Trophoblast cell (in vitro differentiated cells and primary cell): ENCODE results near the gene IL9.

Experiments used
- DNase-seq, 2 donors: peaks; one replicate each; pipeline ENCODE4 v3.0.0-alpha.2; 2016
- H2AFZ ChIP-seq: 2 replicates; pipeline ENCODE4 v1.6.1; 2013; ENCODE audit warnings: low read length, moderate library complexity, mild to moderate bottlenecking; ENCODE audit not compliant: insufficient read depth, poor library complexity
- H2AK5ac ChIP-seq: 2 replicates; pipeline ENCODE4 v1.6.1; 2013; ENCODE audit warnings: mild to moderate bottlenecking, low read length
- H2BK120ac ChIP-seq: 2 replicates; pipeline ENCODE4 v1.6.1; 2013; ENCODE audit warnings: low read length, mild to moderate bottlenecking, moderate library complexity; ENCODE audit not compliant: insufficient read depth, poor library complexity
- H2BK12ac ChIP-seq: 2 replicates; pipeline ENCODE4 v1.6.1; 2013; ENCODE audit warnings: mild to moderate bottlenecking, low read length, moderate library complexity
- H2BK5ac ChIP-seq: 2 replicates; pipeline ENCODE4 v1.6.1; 2013; ENCODE audit warnings: low read length, low read depth, moderate library complexity, mild to moderate bottlenecking; ENCODE audit not compliant: poor library complexity
- H3K14ac ChIP-seq: 2 replicates; pipeline ENCODE4 v1.6.1; 2013; ENCODE audit warnings: mild to moderate bottlenecking, low read length
- H3K18ac ChIP-seq: 2 replicates; pipeline ENCODE4 v1.6.1; 2013; ENCODE audit warnings: mild to moderate bottlenecking, low read length
- H3K23ac ChIP-seq: 2 replicates; pipeline ENCODE4 v1.6.1; 2013; ENCODE audit warnings: low read length
- H3K27ac ChIP-seq: 2 replicates; pipeline ENCODE4 v1.5.1; 2013; ENCODE audit warnings: low read depth, mild to moderate bottlenecking, inconsistent platforms, low read length, moderate library complexity
- H3K27me3 ChIP-seq: 2 replicates; pipeline ENCODE4 v1.6.1; 2013; ENCODE audit warnings: inconsistent platforms, mild to moderate bottlenecking, low read length, moderate library complexity; ENCODE audit not compliant: insufficient read depth
- H3K36me3 ChIP-seq, 2 experiments: 1 replicate in 1 of 2; 2 replicates in 1 of 2; pipeline ENCODE4 v1.6.1; 2013; ENCODE audit warnings: low read length in 2 of 2, mild to moderate bottlenecking in 2 of 2, moderate library complexity in 1 of 2; ENCODE audit not compliant: insufficient read depth in 2 of 2, control insufficient read depth in 1 of 2
- H3K4ac ChIP-seq: 2 replicates; pipeline ENCODE4 v1.6.1; 2013; ENCODE audit warnings: low read depth, mild to moderate bottlenecking, low read length, moderate library complexity
- H3K4me1 ChIP-seq, 2 experiments: 1 replicate in 1 of 2; 2 replicates in 1 of 2; pipeline ENCODE4 v1.6.1; 2013; ENCODE audit warnings: low read length in 2 of 2, mild to moderate bottlenecking in 2 of 2, moderate library complexity in 1 of 2; ENCODE audit not compliant: insufficient read depth in 2 of 2, control insufficient read depth in 1 of 2
- H3K4me2 ChIP-seq: 2 replicates; pipeline ENCODE4 v1.6.1; 2013; ENCODE audit warnings: inconsistent platforms, mild to moderate bottlenecking, low read length, moderate library complexity
- H3K4me3 ChIP-seq: 2 replicates; pipeline ENCODE4 v1.5.1; 2013; ENCODE audit warnings: mild to moderate bottlenecking, low read depth, low read length, inconsistent platforms
- H3K79me1 ChIP-seq: one replicate; pipeline ENCODE4 v1.6.1; 2013; ENCODE audit warnings: low read length
- H3K79me2 ChIP-seq: 2 replicates; pipeline ENCODE4 v1.6.1; 2013; ENCODE audit warnings: low read length, mild to moderate bottlenecking; ENCODE audit not compliant: control insufficient read depth, insufficient read depth, poor library complexity
- H3K9ac ChIP-seq: 2 replicates; pipeline ENCODE4 v1.6.1; 2013; ENCODE audit warnings: mild to moderate bottlenecking, low read length
- H3K9me3 ChIP-seq: 2 replicates; pipeline ENCODE4 v1.6.1; 2013; ENCODE audit warnings: low read depth, mild to moderate bottlenecking, control low read depth, inconsistent platforms, low read length; ENCODE audit not compliant: insufficient read depth
- H4K12ac ChIP-seq: 2 replicates; pipeline ENCODE4 v1.6.1; 2013; ENCODE audit warnings: low read depth, mild to moderate bottlenecking, low read length, moderate library complexity
- H4K8ac ChIP-seq: 2 replicates; pipeline ENCODE4 v1.6.1; 2013; ENCODE audit warnings: low read depth, mild to moderate bottlenecking, low read length, moderate library complexity
- H4K91ac ChIP-seq: one replicate; pipeline ENCODE4 v1.6.1; 2013; ENCODE audit warnings: low read depth, mild to moderate bottlenecking, low read length, moderate library complexity
- WGBS: extraction: QIAGEN DNeasy Blood & Tissue Kit; methylation state at CpG from one replicate; pipeline ENCODE4 v1.1.7; 2013; ENCODE audit warnings: missing lambda C conversion rate; ENCODE audit not compliant: insufficient read length, insufficient coverage; ENCODE audit errors: extremely low coverage; 5-methylcytosine and 5-hydroxymethylcytosine counted together

Gene IL9

GRCh38 chr5:135891791-135892190 is 3.9 kb downstream of the IL9 start:
- Histone ChIP-seq H3K79me1 (no peaks in the 10 kb centered on the region), H2BK120ac (no peak overlapping the region), H3K14ac (no peak overlapping the region), H3K9me3 (peaks cover 2% of the 10 kb centered on the region), H3K23ac (no peak overlapping the region), H3K18ac (no peak overlapping the region), H3K4me1 (peaks cover 0 to 3% of the 10 kb centered on the region in 2 experiments), H3K4ac (no peak overlapping the region), H3K4me2 (no peak overlapping the region), H4K91ac (no peak overlapping the region), H3K27ac (no peak overlapping the region), H4K8ac (no peak overlapping the region), H3K36me3 (no peaks in the 10 kb centered on the region), H3K9ac (no peak overlapping the region), H2BK12ac (no peak overlapping the region), H2AK5ac (no peak overlapping the region), H2BK5ac (no peak overlapping the region), H3K27me3 (no peaks in the 10 kb centered on the region), H4K12ac (no peak overlapping the region), H3K79me2 (no peaks in the 10 kb centered on the region), H3K4me3 (no peak overlapping the region), H2AFZ (no peak overlapping the region)
- DNase-seq = no peak

DNA sequence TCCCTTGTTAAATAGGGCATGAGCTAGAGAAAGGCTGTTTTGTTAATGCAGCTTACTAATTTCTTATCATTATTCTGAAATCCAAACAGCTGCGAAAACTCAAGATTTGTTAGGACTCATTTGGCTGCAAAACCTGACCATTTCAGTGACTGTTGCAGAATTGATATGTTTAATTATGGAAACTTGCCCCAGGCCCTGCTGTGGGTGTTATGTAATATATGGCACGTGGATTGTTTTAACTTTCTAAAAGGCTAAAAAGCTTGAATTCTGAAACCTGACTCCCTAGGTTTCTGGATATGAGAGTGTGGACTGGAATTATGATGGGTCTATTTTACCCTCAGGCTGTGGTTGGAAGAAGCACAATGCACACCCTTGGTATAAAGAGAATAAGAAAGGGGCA is 4.4 kb downstream of the IL9 start:
- Histone ChIP-seq H3K4ac (no peak overlapping the region), H3K9ac (no peak overlapping the region), H3K18ac (no peak overlapping the region), H3K4me3 (no peak overlapping the region), H4K12ac (no peak overlapping the region), H3K27me3 (no peaks in the 10 kb centered on the region), H3K79me2 (no peaks in the 10 kb centered on the region), H3K14ac (no peak overlapping the region), H3K9me3 (peaks cover 2% of the 10 kb centered on the region), H2BK12ac (no peak overlapping the region), H2BK120ac (no peak overlapping the region), H2AFZ (no peak overlapping the region), H4K91ac (no peak overlapping the region), H3K4me1 (peaks cover 0 to 3% of the 10 kb centered on the region in 2 experiments), H2BK5ac (no peak overlapping the region), H3K79me1 (no peaks in the 10 kb centered on the region), H3K4me2 (no peak overlapping the region), H2AK5ac (no peak overlapping the region), H3K36me3 (no peaks in the 10 kb centered on the region), H3K23ac (no peak overlapping the region), H4K8ac (no peak overlapping the region), H3K27ac (no peak overlapping the region)
- peak in 1 of 2 donors; percentile 5 for DNase-seq
- WGBS = no CpG with 5 or more reads among the region's 2 CpGs

DNA sequence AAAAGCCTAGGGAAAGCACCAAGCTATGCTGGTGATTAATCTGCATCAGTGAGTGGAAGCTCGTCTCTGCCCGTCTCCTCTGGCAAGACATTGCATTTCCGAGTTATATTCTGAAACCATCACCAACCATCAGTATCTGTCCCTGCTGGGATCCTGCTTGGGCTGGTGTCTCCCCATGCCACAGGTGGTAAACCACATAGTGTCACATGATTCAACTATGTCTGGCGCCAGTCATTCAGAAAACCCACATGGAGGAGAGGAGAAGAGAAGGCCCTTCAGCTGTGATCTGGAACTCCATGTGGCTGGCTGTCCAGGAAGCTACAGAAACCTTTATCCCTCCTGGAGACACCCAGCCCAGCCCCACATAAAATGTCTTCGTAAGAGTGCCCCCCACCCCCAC is 4.8 kb downstream of the IL9 start:
- Histone ChIP-seq H3K9me3 (peaks cover 2% of the 10 kb centered on the region), H3K79me2 (no peaks in the 10 kb centered on the region), H3K14ac (no peak overlapping the region), H3K36me3 (no peaks in the 10 kb centered on the region), H2BK12ac (no peak overlapping the region), H3K79me1 (no peaks in the 10 kb centered on the region), H4K12ac (no peak overlapping the region), H3K23ac (no peak overlapping the region), H3K27ac (no peak overlapping the region), H2BK120ac (no peak overlapping the region), H3K4me2 (no peak overlapping the region), H2AK5ac (no peak overlapping the region), H3K4ac (no peak overlapping the region), H3K27me3 (no peaks in the 10 kb centered on the region), H2AFZ (no peak overlapping the region), H4K8ac (no peak overlapping the region), H3K9ac (no peak overlapping the region), H3K4me3 (no peak overlapping the region), H2BK5ac (no peak overlapping the region), H4K91ac (no peak overlapping the region), H3K4me1 (peaks cover 0 to 3% of the 10 kb centered on the region in 2 experiments), H3K18ac (no peak overlapping the region)
- WGBS = no CpG with 5 or more reads among the region's 5 CpGs
- DNase-seq = no peak

GRCh38 chr5:135890296-135890695 is 5.3 kb downstream of the IL9 start:
- Histone ChIP-seq H3K18ac (no peak overlapping the region), H4K8ac (no peak overlapping the region), H2BK120ac (no peak overlapping the region), H3K36me3 (no peaks in the 10 kb centered on the region), H3K14ac (no peak overlapping the region), H3K23ac (no peak overlapping the region), H3K9ac (no peak overlapping the region), H2AK5ac (no peak overlapping the region), H2AFZ (no peak overlapping the region), H3K4me2 (no peak overlapping the region), H2BK5ac (no peak overlapping the region), H2BK12ac (no peak overlapping the region), H3K4ac (no peak overlapping the region), H3K27ac (no peak overlapping the region), H3K9me3 (peaks cover 2% of the 10 kb centered on the region), H4K91ac (no peak overlapping the region), H4K12ac (no peak overlapping the region), H3K4me1 (peaks cover 0 to 3% of the 10 kb centered on the region in 2 experiments), H3K4me3 (no peak overlapping the region), H3K79me1 (no peaks in the 10 kb centered on the region), H3K79me2 (no peaks in the 10 kb centered on the region), H3K27me3 (no peaks in the 10 kb centered on the region)
- WGBS = no CpG with 5 or more reads among the region's 2 CpGs
- DNase-seq = no peak
